K562 treated with DMSO at 1 percent for 4 hours (cell line): ENCODE data around the gene NUDT21. TPM values are rescaled to one million over a fixed set of nuclear protein-coding genes. Genes with fewer than 3 reads are reported as not detected.

ENCODE experiments used
- total RNA-seq: library from RNA; unstranded; fragments of 300-600 nt; gene quantifications from 2 replicates; pipeline ENCODE4 v1.2.3, GENCODE V29; 2022; ENCODE audit not compliant: insufficient read depth

Gene NUDT21
- total RNA-seq: 39.5 and 63.7 TPM in 2 replicates

DNA sequence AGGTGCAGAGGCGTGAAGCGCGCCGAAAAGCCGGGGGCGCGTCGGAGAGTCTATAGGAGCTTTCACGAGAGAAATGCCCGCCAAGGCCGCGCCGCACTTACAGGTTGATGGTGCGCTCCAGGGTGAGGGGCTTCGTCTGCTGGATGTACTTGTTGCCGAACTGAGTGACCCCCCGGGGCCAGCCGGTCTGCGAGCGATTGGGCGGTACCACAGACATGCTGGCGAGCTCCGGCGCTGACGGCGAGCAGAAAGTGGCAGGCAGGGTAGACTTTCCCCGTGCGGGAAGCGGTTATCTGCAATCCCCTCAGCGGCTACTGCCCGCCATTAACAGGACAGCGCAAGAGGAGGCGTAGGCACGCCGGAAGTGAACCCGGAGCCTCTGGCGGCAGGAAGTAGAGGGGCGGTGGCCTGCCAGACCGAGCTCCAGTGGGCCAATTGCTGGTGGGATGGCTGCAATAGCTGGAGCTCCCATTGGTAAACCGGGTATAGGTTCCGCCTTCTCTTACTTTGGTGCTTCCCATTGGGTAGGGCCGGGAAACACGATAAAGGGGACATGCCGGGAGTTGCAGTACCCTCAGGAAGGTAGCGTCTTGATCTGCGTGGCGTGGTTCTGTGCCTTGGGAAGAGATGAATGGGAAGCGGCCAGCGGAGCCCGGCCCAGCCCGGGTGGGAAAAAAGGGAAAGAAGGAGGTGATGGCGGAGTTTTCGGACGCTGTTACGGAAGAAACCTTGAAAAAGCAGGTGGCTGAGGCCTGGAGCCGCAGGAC lies at the start of gene NUDT21, which contains the start of gene OGFOD1:
NUDT21 (minus strand) TSS at position 347 of the 767 bp plus-strand sequence; CDS start at position 217, 130 bp downstream.
OGFOD1 (plus strand) TSS at position 569 of the 767 bp plus-strand sequence; CDS start at position 628, 59 bp downstream.

DNA sequence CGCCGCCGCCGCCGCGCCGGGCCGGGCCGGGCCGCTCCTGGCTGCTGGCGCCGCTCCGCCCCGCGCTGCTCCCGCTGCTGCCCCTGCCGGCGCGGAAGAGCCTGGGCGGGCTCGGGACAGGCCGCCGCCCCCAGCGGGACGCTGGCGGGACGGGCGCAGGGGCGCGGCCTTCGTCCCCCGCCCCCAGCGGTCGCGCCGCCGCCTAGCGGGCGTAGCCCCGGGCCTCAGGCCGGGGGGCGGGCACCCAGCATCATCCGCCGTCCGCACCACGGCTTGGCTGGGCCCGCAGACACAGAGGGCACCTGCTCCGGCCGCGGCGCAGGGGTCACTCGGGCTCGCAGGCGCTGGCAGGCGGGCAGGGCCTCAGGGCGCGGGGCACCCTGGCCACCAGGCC lies 25.7 kb downstream of the NUDT21 start, which contains the start of gene AMFR:
AMFR (minus strand) TSS at position 107 of the 394 bp plus-strand sequence. CDS start 218 bp downstream, outside the sequence.

Other genes starting within 250 kb of the NUDT21 start
- 106 and 107 TPM in 2 replicates for gene AMFR, start 25.8 kb downstream of the NUDT21 start, total RNA-seq
- gene OGFOD1, start 222 bp upstream of the NUDT21 start, total RNA-seq: 23.1 and 26.9 TPM in 2 replicates
- 12.4 and 21.7 TPM in 2 replicates for gene BBS2, start 68.7 kb upstream of the NUDT21 start, total RNA-seq
- gene MT4, start 113.7 kb upstream of the NUDT21 start, total RNA-seq: not detected in 2 replicates
- not detected in 2 replicates for gene MT3, start 138.2 kb upstream of the NUDT21 start, total RNA-seq
- gene MT2A, start 157.3 kb upstream of the NUDT21 start, total RNA-seq: 10.0 and 23.8 TPM in 2 replicates
- gene MT1E, start 174.4 kb upstream of the NUDT21 start, total RNA-seq: not detected in 2 replicates
- gene MT1M, start 181.3 kb upstream of the NUDT21 start, total RNA-seq: not detected in 2 replicates
- gene MT1A, start 187.3 kb upstream of the NUDT21 start, total RNA-seq: not detected in 2 replicates
- not detected in 2 replicates for gene MT1B, start 200.6 kb upstream of the NUDT21 start, total RNA-seq
- not detected in 2 replicates for gene MT1F, start 206.6 kb upstream of the NUDT21 start, total RNA-seq
- not detected in 2 replicates for gene MT1G, start 216.7 kb upstream of the NUDT21 start, total RNA-seq
- gene MT1H, start 218.5 kb upstream of the NUDT21 start, total RNA-seq: not detected in 2 replicates
- gene MT1X, start 231.1 kb upstream of the NUDT21 start, total RNA-seq: 12.9 TPM in 1 of 2 replicates, not detected in the other